Fibroblast of villous mesenchyme (primary cell): Measurements from ENCODE around the gene PIGX. TPM values are rescaled to one million over a fixed set of nuclear protein-coding genes. Genes with fewer than 3 reads are reported as not detected.
"Not testable (repeated sequence)": the region's sequence is repeated elsewhere in the genome, so short reads cannot be mapped to it uniquely, and the experiment has no call there.

Experiments used
- DNase-seq: peaks from one replicate; pipeline ENCODE4 v3.0.0-alpha.2; 2010; ENCODE audit warnings: low read depth
- H3K4me3 ChIP-seq: 2 replicates; pipeline ENCODE4 v1.5.1; 2011; ENCODE audit warnings: low read depth, mild to moderate bottlenecking, low read length
- CTCF ChIP-seq: IDR thresholded peaks from 2 replicates; pipeline ENCODE4 v1.5.1; 2012; ENCODE audit warnings: low read depth, mild to moderate bottlenecking, low read length; ENCODE audit not compliant: insufficient read depth
- total RNA-seq: library from RNA; depleted of rRNA; stranded (reverse); fragments of >200 nt; gene quantifications from 2 replicates; pipeline ENCODE4 v1.2.3, GENCODE V29; 2012

PIGX gene
- total RNA-seq, 1 donor, result 31.1 TPM

- DNase-seq, result peak; percentile 65
- peak overlapping the region; percentile 84 for H3K4me3 ChIP-seq
- TF ChIP-seq CTCF, result no peak
Observed at GRCh38 chr3:196740481-196741248, 28.5 kb downstream of the PIGX start.

- TF ChIP-seq CTCF, result no peak
- peak; percentile 10 for DNase-seq
- H3K4me3 ChIP-seq, result peak overlapping the region; percentile 84
Observed at GRCh38 chr3:196741249-196741889, 29.2 kb downstream of the PIGX start.

GRCh38 chr3:196743569-196743968 lies 31.4 kb downstream of the PIGX start:
- not testable (repeated sequence) for H3K4me3 ChIP-seq, DNase-seq

- no peak for TF ChIP-seq CTCF
- no peak for DNase-seq
- H3K4me3 ChIP-seq, result no peak overlapping the region
Observed at GRCh38 chr3:196749125-196749524, 36.9 kb downstream of the PIGX start.

- no peak for TF ChIP-seq CTCF
- no peak for DNase-seq
Observed at GRCh38 chr3:196753201-196753600, 41.0 kb downstream of the PIGX start.

GRCh38 chr3:196754091-196754981 lies 42.2 kb downstream of the PIGX start:
- DNase-seq, result peak; percentile 18
- H3K4me3 ChIP-seq, result no peak overlapping the region
- no peak for TF ChIP-seq CTCF

More at GRCh38 chr3:196753201-196753600, 41.0 kb downstream of the PIGX start:
- no peak overlapping the region for H3K4me3 ChIP-seq

GRCh38 chr3:196756732-196757131 lies 44.6 kb downstream of the PIGX start:
- DNase-seq, result no peak
- TF ChIP-seq CTCF, result no peak
- H3K4me3 ChIP-seq, result no peak overlapping the region
